Left renal cortex interstitium (tissue), 4 donors: ENCODE data around the gene ABCG4. TPM values are rescaled to one million over a fixed set of nuclear protein-coding genes. Genes with fewer than 3 reads are reported as not detected.
A peak's percentile ranks its signal among the peaks of the same experiment; 100 is the strongest.
"Not testable (repeated sequence)": the region's sequence is repeated elsewhere in the genome, so short reads cannot be mapped to it uniquely, and the experiment has no call there.

Experiments
- DNase-seq, 4 donors: peaks; one replicate each; pipeline ENCODE4 v3.0.0-alpha.2; 2013; ENCODE audit warnings: low read depth in 4 of 4, low spot score in 2 of 4, missing footprints in 1 of 4
- polyA plus RNA-seq, 4 donors: library from polyadenylated mRNA; unstranded; fragments of 120-200 nt; gene quantifications; one replicate each; pipeline ENCODE4 v1.2.1, GENCODE V29; 2013; ENCODE audit not compliant: insufficient read length in 4 of 4

ABCG4 gene
- polyA plus RNA-seq, 4 donors: 0.52 to 1.1 (median 0.80) TPM

- DNase-seq: no peak
These were observed 3.2 kb downstream of the ABCG4 start for GRCh38 chr11:119152043-119152442.

- no peak for DNase-seq
These were observed 3.8 kb downstream of the ABCG4 start for GRCh38 chr11:119152604-119153003.

- DNase-seq: no peak
These were observed 4.4 kb downstream of the ABCG4 start for GRCh38 chr11:119153049-119153818.

- no peak for DNase-seq
These were observed 5.3 kb downstream of the ABCG4 start for GRCh38 chr11:119154178-119154577.

GRCh38 chr11:119155733-119156492, 7.1 kb downstream of the ABCG4 start:
- DNase-seq: no peak

GRCh38 chr11:119156496-119156895, 7.6 kb downstream of the ABCG4 start:
- DNase-seq: no peak

GRCh38 chr11:119157063-119157462, 8.2 kb downstream of the ABCG4 start:
- DNase-seq: no peak

GRCh38 chr11:119158467-119158866, 9.6 kb downstream of the ABCG4 start:
- no peak for DNase-seq

GRCh38 chr11:119160151-119160550, 11.3 kb downstream of the ABCG4 start:
- DNase-seq: no peak

- DNase-seq: no peak
These were observed 13.0 kb downstream of the ABCG4 start for GRCh38 chr11:119161871-119162270.

- peak in 1 of 4 donors; percentile 37 for DNase-seq
These were observed 17.7 kb downstream of the ABCG4 start for GRCh38 chr11:119166368-119167076.

- not testable (repeated sequence) for DNase-seq
These were observed 18.2 kb downstream of the ABCG4 start for GRCh38 chr11:119167077-119167458.

- no peak for DNase-seq
These were observed 19.1 kb downstream of the ABCG4 start for GRCh38 chr11:119167933-119168332.

GRCh38 chr11:119168471-119169281, 19.8 kb downstream of the ABCG4 start, which contains the start of gene NLRX1:
TSS of gene NLRX1 (plus strand) at chr11:119168725. CDS start at chr11:119171404, 2,679 bp downstream.
- DNase-seq: peak in 3 of 4 donors; percentile 54 to 65 (median 63)

GRCh38 chr11:119169282-119169719, 20.4 kb downstream of the ABCG4 start:
- no peak for DNase-seq

- DNase-seq: no peak
These were observed 23.7 kb downstream of the ABCG4 start for GRCh38 chr11:119172513-119172912.

GRCh38 chr11:119173453-119173852, 24.6 kb downstream of the ABCG4 start:
- no peak for DNase-seq

- DNase-seq: no peak
These were observed 26.7 kb downstream of the ABCG4 start for GRCh38 chr11:119175493-119176077.

- DNase-seq: no peak
These were observed 29.4 kb downstream of the ABCG4 start for GRCh38 chr11:119178166-119178680.

GRCh38 chr11:119179342-119179741, 30.5 kb downstream of the ABCG4 start:
- DNase-seq: no peak
